Neutrophil (primary cell): ENCODE results near the gene CUEDC2.

ENCODE experiments used
- H3K27ac ChIP-seq: fragments of 200-600 bp; sonication (generic); 2 replicates; pipeline ENCODE4 v1.5.1; 2016; ENCODE audit warnings: mild to moderate bottlenecking, moderate library complexity
- H3K27me3 ChIP-seq: fragments of 200-600 bp; sonication (generic); 2 replicates; pipeline ENCODE4 v1.6.0; 2016; ENCODE audit warnings: mild to moderate bottlenecking
- H3K36me3 ChIP-seq: fragments of 200-600 bp; sonication (generic); 2 replicates; pipeline ENCODE4 v1.5.1; 2017
- H3K4me1 ChIP-seq, 2 experiments: fragments of 200-600 bp in 1 of 2; sonication (generic) in 1 of 2; 1 replicate in 1 of 2; 2 replicates in 1 of 2; pipeline versions ENCODE4 v1.5.1 to v1.6.1; 2013 to 2016; ENCODE audit warnings: low read depth in 1 of 2, low read length in 1 of 2, mild to moderate bottlenecking in 1 of 2, moderate library complexity in 1 of 2; ENCODE audit not compliant: control insufficient read depth in 1 of 2, insufficient read depth in 1 of 2
- H3K4me3 ChIP-seq, 2 experiments: fragments of 200-600 bp in 1 of 2; sonication (generic) in 1 of 2; 1 replicate in 1 of 2; 2 replicates in 1 of 2; pipeline ENCODE4 v1.5.1; 2013 to 2016; ENCODE audit warnings: low read depth in 1 of 2, low read length in 1 of 2, mild to moderate bottlenecking in 1 of 2, moderate library complexity in 1 of 2
- H3K9me3 ChIP-seq: fragments of 200-600 bp; sonication (generic); 2 replicates; pipeline ENCODE4 v1.5.1; 2016
- CTCF ChIP-seq: fragments of 200-600 bp; sonication (generic); IDR thresholded peaks from 2 replicates; pipeline ENCODE4 v1.5.1; 2016; ENCODE audit warnings: antibody characterized with exemption

The CUEDC2 gene

DNA sequence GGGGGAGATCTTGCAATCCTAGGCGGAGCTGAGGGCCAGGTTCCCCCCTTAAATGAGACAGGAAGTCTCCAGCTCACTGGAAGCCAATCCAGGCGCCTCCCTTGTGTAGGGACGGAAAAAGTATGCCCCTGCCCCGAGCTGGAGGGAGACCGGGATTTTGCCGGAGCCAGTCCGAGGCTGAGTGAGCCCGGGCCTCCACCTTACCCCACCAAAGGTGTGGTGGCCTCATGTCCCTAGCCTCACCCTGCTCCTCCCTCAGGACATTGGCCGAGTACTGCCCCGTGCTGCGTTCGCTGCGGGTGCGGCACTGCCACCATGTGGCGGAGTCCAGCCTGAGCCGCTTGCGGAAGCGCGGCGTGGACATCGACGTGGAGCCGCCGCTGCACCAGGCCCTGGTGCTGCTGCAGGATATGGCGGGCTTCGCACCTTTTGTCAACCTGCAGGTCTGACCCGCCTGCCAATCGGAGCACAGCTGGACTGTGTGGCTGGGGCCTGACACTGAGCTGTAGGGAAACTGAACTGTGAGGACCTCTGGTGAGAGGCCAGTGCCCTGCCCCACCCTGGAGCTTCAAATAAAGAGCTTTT, 9.7 kb downstream of the CUEDC2 start:
- peak; percentile 89 for TF ChIP-seq CTCF
- Histone ChIP-seq H3K27me3 (peaks cover 25% of the 10 kb centered on the region), H3K4me1 (peaks cover 37 to 45% of the 10 kb centered on the region in 2 experiments), H3K36me3 (peaks cover 16% of the 10 kb centered on the region), H3K27ac (peak overlapping the region; percentile 90), H3K9me3 (no peaks in the 10 kb centered on the region), H3K4me3 (peak overlapping the region; percentile 80 to 89)

- Histone ChIP-seq H3K4me1 (peaks cover 37 to 45% of the 10 kb centered on the region in 2 experiments), H3K27ac (peak overlapping the region; percentile 90), H3K9me3 (no peaks in the 10 kb centered on the region), H3K27me3 (peaks cover 32% of the 10 kb centered on the region), H3K36me3 (peaks cover 16% of the 10 kb centered on the region), H3K4me3 (peak overlapping the region; percentile 80 to 89)
- TF ChIP-seq CTCF: no peak
Measured at GRCh38 chr10:102421757-102422512, 10.4 kb downstream of the CUEDC2 start.

GRCh38 chr10:102421507-102421756, 10.9 kb downstream of the CUEDC2 start:
- TF ChIP-seq CTCF: no peak
- peak overlapping the region; percentile 80 to 89 for H3K4me3 ChIP-seq
- peak overlapping the region; percentile 90 for H3K27ac ChIP-seq
- H3K36me3 ChIP-seq: peaks cover 16% of the 10 kb centered on the region
- peaks cover 37% of the 10 kb centered on the region for H3K27me3 ChIP-seq
- peaks cover 37 to 45% of the 10 kb centered on the region in 2 experiments for H3K4me1 ChIP-seq
- no peaks in the 10 kb centered on the region for H3K9me3 ChIP-seq

DNA sequence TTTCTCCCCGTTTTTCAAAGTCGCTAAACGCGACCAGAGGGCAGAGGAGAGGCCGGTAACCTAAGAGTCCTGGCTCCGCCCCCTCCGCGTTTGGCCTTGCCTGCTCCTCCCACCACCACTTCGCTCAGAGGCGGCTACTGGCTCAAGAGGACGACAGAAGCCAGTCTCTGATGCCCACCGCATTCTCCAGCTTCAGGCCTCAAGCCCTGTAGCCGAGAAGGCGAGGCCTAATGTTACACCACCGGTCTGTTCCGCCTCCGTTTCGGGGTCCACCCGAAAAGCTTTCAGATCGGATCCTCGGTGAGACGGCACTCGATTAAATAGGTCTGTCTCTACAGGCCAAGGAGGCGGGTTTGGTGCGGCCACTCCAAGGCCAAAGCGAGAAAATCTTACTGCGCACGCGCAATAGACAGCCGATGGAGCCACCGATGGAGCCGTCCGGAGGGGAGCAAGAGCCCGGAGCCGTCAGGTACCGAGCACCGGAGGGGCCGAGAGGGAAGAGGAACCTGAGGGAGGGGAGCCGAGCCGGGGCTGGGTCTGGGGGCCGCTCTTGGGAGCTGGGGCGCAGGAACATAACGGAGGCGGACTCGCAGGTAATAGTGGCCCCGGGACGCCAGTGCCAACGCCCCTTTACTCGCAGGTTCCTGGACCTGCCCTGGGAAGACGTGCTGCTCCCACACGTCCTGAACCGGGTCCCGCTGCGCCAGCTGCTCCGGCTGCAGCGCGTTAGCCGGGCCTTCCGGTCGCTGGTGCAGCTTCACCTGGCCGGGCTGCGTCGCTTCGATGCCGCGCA, 11.5 kb downstream of the CUEDC2 start, which contains the start of gene FBXL15:
TSS of gene FBXL15 (plus strand) at position 123 of the 793 bp plus-strand sequence. CDS start at position 417, 294 bp downstream.
- Histone ChIP-seq H3K27me3 (peaks cover 43% of the 10 kb centered on the region), H3K4me1 (peaks cover 37 to 45% of the 10 kb centered on the region in 2 experiments), H3K36me3 (peaks cover 16% of the 10 kb centered on the region), H3K9me3 (no peaks in the 10 kb centered on the region), H3K4me3 (peak within 1 kb of the TSS; percentile 80 to 89), H3K27ac (peak within 1 kb of the TSS; percentile 90)
- peak; percentile 14 for TF ChIP-seq CTCF

DNA sequence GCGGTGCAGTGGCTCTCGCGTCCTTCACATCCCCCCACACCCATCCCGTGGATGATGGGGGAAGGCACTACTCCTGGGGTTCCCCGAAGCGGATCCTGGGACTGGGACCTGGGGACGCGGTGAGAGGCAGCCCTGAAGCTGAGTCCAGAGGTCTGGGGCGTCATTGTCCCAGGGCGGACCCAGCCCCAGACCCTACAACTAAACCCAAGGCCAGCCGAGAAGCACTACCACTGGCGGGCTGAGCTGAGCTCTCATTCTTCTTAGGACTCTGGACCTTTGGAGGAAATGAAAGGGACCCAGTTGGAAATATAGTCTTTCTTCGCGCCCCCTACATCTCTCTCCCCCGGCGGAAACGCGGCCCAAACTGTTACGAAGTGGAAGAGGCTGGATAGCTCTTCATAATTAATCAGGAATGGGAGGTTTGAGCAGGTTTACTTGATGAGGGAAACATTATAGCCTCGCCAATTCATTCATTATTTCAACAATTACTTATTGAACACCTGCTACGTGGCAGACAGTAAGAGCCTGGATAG, 12.1 kb downstream of the CUEDC2 start:
- H3K27me3 ChIP-seq: peaks cover 49% of the 10 kb centered on the region
- no peaks in the 10 kb centered on the region for H3K9me3 ChIP-seq
- peaks cover 37 to 45% of the 10 kb centered on the region in 2 experiments for H3K4me1 ChIP-seq
- no peak for TF ChIP-seq CTCF
- H3K4me3 ChIP-seq: peak overlapping the region; percentile 80 to 89
- H3K36me3 ChIP-seq: peaks cover 16% of the 10 kb centered on the region
- peak overlapping the region; percentile 90 for H3K27ac ChIP-seq
